ENCODE measurements around the gene RADIL.

RADIL gene

GRCh38 chr7:4785371-4785770 is 98.1 kb downstream of the RADIL start:
- H3K4me3 ChIP-seq (ENCODE audit: low read length) = no peak overlapping the region
- TF ChIP-seq CTCF (IDR thresholded peaks at IDR 0.05; ENCODE audit: insufficient read depth, low read depth, low read length, missing control alignments) = no peak

GRCh38 chr7:4784799-4785198 is 98.7 kb downstream of the RADIL start:
- no peak overlapping the region for H3K4me3 ChIP-seq (ENCODE audit: low read length)
- no peak for DNase-seq (ENCODE audit: low read depth)
- no peak for TF ChIP-seq CTCF (IDR thresholded peaks at IDR 0.05; ENCODE audit: insufficient read depth, low read depth, low read length, missing control alignments)

More at GRCh38 chr7:4785371-4785770, 98.1 kb downstream of the RADIL start:
- DNase-seq (ENCODE audit: low read depth) = no peak

DNA sequence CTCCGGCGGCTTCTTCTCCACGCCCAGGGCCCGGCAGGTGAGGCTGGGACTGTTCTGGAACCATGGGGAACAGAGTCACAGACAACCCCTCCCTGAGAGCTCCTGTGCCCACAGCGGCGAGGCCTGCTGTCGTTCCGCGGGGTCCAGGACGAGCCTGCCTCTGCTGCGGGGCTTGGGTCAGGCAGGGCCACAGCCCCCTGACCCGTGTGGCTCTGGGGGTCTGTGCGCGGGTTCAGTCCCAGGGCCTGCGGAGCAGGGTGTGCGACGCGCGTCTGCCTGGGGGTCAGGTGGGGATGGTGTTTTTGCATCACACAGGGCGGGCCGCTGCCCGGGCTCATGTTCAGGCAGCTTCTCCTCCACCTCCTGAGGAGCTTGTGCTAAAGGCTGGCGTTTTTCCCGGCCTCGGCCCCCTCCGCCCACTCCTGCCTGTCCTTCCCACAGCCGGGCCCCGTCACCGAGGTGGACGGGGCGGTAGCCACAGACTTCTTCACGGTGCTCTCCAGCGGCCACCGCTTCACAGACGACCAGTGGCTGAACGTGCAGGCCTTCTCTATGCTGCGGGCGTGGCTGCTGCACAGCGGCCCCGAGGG is 99.7 kb downstream of the RADIL start:
- no peak overlapping the region for H3K4me3 ChIP-seq (ENCODE audit: low read length)
- no peak for TF ChIP-seq CTCF (IDR thresholded peaks at IDR 0.05; ENCODE audit: insufficient read depth, low read depth, low read length, missing control alignments)
- no peak for DNase-seq (ENCODE audit: low read depth)

DNA sequence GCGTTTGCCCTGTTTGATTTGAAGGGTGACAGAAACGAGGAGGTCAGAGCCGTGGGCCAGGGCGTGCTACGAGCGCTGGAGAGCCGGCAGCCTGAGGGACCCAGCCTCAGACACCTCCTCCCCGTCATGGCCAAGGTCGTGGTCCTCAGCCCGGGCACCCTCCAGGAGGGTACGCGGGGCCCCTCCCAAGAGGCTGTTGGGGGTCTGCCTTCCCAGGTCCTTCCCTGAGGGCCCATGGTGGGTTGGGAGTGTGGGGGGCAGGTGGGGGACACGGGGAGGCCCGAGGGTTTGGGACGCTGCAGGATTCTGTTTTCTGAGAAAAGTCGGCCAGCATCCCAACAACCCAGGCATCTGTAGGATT is 100.2 kb downstream of the RADIL start:
- no peak for TF ChIP-seq CTCF (IDR thresholded peaks at IDR 0.05; ENCODE audit: insufficient read depth, low read depth, low read length, missing control alignments)
- H3K4me3 ChIP-seq (ENCODE audit: low read length) = no peak overlapping the region
- no peak for DNase-seq (ENCODE audit: low read depth)

DNA sequence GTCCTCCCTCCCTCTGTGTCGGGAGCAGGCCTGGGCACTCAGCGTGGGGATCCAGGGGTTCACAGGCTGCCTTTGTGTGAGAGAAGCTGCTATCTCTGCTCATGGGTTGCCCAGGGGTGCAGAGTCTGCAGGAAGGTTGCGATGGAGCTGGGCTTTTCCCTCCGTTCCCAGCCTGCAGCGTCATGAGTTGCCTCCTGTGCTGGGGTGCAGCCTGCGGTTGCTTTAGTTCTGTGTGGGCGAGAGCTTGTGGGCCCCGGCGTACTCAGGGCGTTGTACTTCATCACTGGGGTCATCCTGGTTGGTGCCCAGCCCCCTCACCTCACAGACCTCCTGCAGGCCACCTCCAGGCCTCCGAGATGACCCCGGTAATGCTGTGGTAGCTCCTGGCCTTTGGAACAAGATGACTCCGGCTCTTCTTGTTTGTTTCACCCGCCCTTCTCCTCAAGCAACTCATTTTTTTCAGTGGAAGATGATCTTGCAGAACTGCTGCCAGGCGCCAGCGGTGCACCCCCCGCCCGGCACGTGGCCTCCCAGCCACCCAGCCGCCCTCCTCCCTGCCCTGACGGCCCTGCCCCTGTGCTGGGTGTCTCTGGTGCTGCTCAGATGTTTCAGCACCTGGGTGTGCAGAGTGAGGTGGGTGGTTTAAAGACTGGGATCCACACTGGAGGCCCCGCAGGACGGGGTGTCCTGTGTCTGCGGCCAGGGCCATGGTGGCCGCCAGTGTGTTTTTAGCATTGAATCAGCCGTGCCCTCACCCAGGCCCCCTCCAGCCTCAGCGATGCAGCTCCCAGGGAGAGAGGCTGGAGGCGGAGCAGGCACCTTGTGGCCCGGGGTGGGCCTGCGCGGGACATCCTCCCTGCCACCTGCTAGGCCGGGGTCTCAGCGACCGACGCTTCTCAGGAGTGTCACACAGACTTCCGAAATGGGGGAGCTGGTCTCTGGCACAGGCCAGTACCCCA is 100.9 kb downstream of the RADIL start:
- TF ChIP-seq CTCF (IDR thresholded peaks at IDR 0.05; ENCODE audit: insufficient read depth, low read depth, low read length, missing control alignments) = no peak
- no peak for DNase-seq (ENCODE audit: low read depth)
- no peak overlapping the region for H3K4me3 ChIP-seq (ENCODE audit: low read length)

DNA sequence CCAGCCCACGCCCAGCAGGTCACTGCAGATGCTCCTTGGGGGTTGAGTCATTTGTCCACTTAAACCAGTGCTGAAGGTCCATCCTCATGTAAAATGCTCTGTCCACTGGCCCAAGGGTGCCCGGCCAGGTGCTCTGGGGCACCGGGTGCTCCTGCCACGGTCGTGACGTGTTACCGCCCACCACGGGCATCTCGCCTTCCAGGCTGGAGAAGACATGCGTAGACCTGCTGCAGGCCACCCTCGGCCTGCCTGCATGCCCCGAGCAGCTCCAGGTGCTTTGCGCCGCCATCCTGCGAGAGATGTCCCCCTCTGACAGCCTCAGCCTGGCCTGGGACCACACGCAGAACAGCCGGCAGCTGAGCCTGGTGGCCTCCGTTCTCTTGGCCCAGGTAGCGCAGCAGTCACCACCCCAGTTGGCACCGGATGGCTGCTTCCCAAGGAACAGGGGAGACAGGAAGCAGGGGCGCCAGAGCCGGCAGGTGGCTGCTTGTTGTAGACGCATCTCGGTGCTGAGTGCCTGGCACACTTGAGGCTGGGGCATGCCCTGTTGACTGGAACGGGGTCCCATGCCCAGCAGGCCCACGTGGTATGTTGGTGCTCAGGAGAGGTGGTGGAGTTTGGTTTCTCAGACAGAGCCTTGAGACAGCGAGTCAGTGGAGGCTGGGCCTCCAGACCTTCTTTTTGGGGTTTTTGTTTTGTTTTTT is 102.0 kb downstream of the RADIL start:
- DNase-seq (ENCODE audit: low read depth) = no peak
- TF ChIP-seq CTCF (IDR thresholded peaks at IDR 0.05; ENCODE audit: insufficient read depth, low read depth, low read length, missing control alignments) = no peak
- H3K4me3 ChIP-seq (ENCODE audit: low read length) = no peak overlapping the region

Data from epithelial cell of esophagus (primary cell).